Kidney epithelial cell (primary cell): ENCODE measurements around the gene RPS6KA2. TPM values are rescaled to one million over a fixed set of nuclear protein-coding genes. Genes with fewer than 3 reads are reported as not detected.

Experiments used
- DNase-seq: peaks from one replicate; pipeline ENCODE4 v3.0.0-alpha.2; 2010; ENCODE audit warnings: low read depth
- H3K27me3 ChIP-seq: 2 replicates; pipeline ENCODE4 v1.6.0; 2011; ENCODE audit warnings: low read length; ENCODE audit not compliant: control insufficient read depth, insufficient read depth
- H3K36me3 ChIP-seq: 2 replicates; pipeline ENCODE4 v1.5.1; 2011; ENCODE audit warnings: low read length; ENCODE audit not compliant: control insufficient read depth, insufficient read depth
- H3K4me3 ChIP-seq: 2 replicates; pipeline ENCODE4 v1.5.1; 2011; ENCODE audit warnings: low read depth, mild to moderate bottlenecking, control low read depth, low read length
- CTCF ChIP-seq: IDR thresholded peaks from 2 replicates; pipeline ENCODE4 v1.5.1; 2011; ENCODE audit warnings: mild to moderate bottlenecking, moderate library complexity, low read length, control low read depth, inconsistent platforms; ENCODE audit not compliant: insufficient read depth, poor library complexity, severe bottlenecking
- total RNA-seq: library from RNA; depleted of rRNA; stranded (reverse); fragments of >200 nt; gene quantifications from 2 replicates; pipeline ENCODE4 v1.2.3, GENCODE V29; 2015

RPS6KA2 gene
- total RNA-seq, 1 donor from 2014 or later, result 51.9 TPM

DNA sequence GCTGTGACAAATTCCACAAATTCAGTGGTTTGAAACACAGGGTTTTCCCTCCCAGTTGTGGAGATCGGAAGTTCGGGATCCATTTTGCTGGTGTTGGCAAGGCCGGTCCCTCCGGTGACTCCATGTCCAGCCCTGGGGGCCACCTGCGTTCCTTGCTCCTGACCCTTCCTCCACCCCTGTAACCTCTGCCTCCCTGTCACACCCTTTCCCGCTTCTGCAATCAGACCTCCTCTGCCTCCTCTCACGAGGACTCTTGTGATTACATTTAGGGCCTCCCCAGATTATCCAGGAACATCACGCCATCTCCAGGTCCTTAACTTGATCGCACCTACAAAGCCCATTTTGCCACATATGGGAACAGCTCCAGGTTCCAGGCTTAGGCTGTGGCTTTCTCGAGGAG, 12.5 kb downstream of the RPS6KA2 start:
- TF ChIP-seq CTCF, result no peak
- no peaks in the 10 kb centered on the region for H3K36me3 ChIP-seq
- DNase-seq, result no peak
- H3K27me3 ChIP-seq, result no peaks in the 10 kb centered on the region
- H3K4me3 ChIP-seq, result no peak overlapping the region

GRCh38 chr6:166614171-166614583, 12.9 kb downstream of the RPS6KA2 start:
- Histone ChIP-seq H3K27me3 (no peaks in the 10 kb centered on the region), H3K36me3 (no peaks in the 10 kb centered on the region), H3K4me3 (no peak overlapping the region)
- no peak for DNase-seq
- no peak for TF ChIP-seq CTCF

DNA sequence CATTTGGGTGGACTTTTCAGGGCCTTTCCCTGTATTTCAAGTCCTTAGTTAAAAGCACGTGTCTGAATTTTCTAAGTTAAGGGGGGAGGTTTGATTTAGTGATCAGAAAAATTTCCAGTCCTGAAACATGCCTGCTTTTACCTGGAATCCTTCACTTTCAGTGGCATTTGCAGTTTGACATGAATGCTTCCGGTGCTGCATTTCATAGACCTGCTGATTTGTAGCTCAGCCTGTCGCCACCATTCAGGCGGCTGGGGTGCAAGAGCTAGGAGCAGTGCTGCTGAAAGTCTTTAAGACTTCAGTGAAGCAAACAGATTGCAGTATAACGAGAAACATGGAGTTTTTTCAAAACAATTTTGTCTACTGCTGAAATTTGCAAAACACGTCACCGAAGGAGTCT, 14.0 kb downstream of the RPS6KA2 start:
- no peaks in the 10 kb centered on the region for H3K27me3 ChIP-seq
- TF ChIP-seq CTCF, result no peak
- no peak for DNase-seq
- H3K4me3 ChIP-seq, result no peak overlapping the region
- H3K36me3 ChIP-seq, result no peaks in the 10 kb centered on the region

- no peaks in the 10 kb centered on the region for H3K27me3 ChIP-seq
- DNase-seq, result no peak
- TF ChIP-seq CTCF, result no peak
- H3K36me3 ChIP-seq, result no peaks in the 10 kb centered on the region
- H3K4me3 ChIP-seq, result no peak overlapping the region
These were observed 14.6 kb downstream of the RPS6KA2 start for GRCh38 chr6:166612471-166612881.

DNA sequence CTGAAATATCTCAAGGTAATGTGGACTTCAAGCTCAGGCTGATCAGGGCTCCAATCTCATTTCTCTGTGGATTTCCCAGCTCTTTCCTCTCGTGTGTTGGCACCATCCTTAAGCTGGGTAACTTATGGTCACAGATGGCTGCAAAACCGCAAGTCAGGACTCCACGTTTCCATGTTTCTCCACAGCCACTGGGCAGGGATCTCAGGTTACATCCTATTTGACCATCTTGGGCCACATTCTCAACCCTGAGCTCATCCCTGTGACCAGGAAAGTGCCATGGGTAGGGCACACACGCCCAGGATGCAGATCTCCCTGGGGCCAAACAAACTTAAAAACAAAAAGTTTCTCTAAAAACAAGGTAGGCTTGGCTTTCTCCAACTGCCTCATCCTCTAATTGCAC, 15.4 kb downstream of the RPS6KA2 start:
- H3K4me3 ChIP-seq, result no peak overlapping the region
- DNase-seq, result no peak
- no peak for TF ChIP-seq CTCF
- H3K36me3 ChIP-seq, result no peaks in the 10 kb centered on the region
- H3K27me3 ChIP-seq, result no peaks in the 10 kb centered on the region

- Histone ChIP-seq H3K36me3 (no peaks in the 10 kb centered on the region), H3K4me3 (no peak overlapping the region), H3K27me3 (no peaks in the 10 kb centered on the region)
- DNase-seq, result no peak
- no peak for TF ChIP-seq CTCF
These were observed 17.0 kb downstream of the RPS6KA2 start for GRCh38 chr6:166610069-166610468.
